Astrocyte (in vitro differentiated cells and primary cell): ENCODE data around the gene MZB1. TPM values are rescaled to one million over a fixed set of nuclear protein-coding genes. Genes with fewer than 3 reads are reported as not detected.

ENCODE experiments used
- DNase-seq: peaks from one replicate; pipeline ENCODE4 v3.0.0-alpha.2; 2010; ENCODE audit warnings: low read depth
- FAIRE-seq: peaks from 2 replicates; lab custom pipeline; 2011; peaks lifted over from hg19 to GRCh38; lab: Jason Lieb, UNC
- H2AFZ ChIP-seq: 2 replicates; pipeline ENCODE4 v1.6.0; 2012; ENCODE audit warnings: low read depth, low read length, inconsistent platforms
- H3K27ac ChIP-seq: 2 replicates; pipeline ENCODE4 v1.5.1; 2011; ENCODE audit warnings: low read depth, low read length, inconsistent platforms
- H3K27me3 ChIP-seq: 2 replicates; pipeline ENCODE4 v1.6.0; 2011; ENCODE audit warnings: low read length, inconsistent platforms; ENCODE audit not compliant: insufficient read depth
- H3K36me3 ChIP-seq: 2 replicates; pipeline ENCODE4 v1.5.1; 2011; ENCODE audit warnings: low read length, inconsistent platforms; ENCODE audit not compliant: insufficient read depth
- H3K4me1 ChIP-seq: 2 replicates; pipeline ENCODE4 v1.5.1; 2011; ENCODE audit warnings: low read length, inconsistent platforms; ENCODE audit not compliant: insufficient read depth
- H3K4me2 ChIP-seq: 2 replicates; pipeline ENCODE4 v1.6.0; 2012; ENCODE audit warnings: low read length, inconsistent platforms
- H3K4me3 ChIP-seq: 2 replicates; pipeline ENCODE4 v1.5.1; 2011; ENCODE audit warnings: low read depth, mild to moderate bottlenecking, low read length, inconsistent platforms; ENCODE audit not compliant: insufficient read depth
- H3K79me2 ChIP-seq: 2 replicates; pipeline ENCODE4 v1.6.0; 2012; ENCODE audit warnings: mild to moderate bottlenecking, low read length, inconsistent platforms; ENCODE audit not compliant: insufficient read depth
- H3K9ac ChIP-seq: 2 replicates; pipeline ENCODE4 v1.6.0; 2012; ENCODE audit warnings: mild to moderate bottlenecking, low read length, inconsistent platforms
- H3K9me3 ChIP-seq: 2 replicates; pipeline ENCODE4 v1.5.1; 2012; ENCODE audit warnings: low read depth, mild to moderate bottlenecking, low read length, inconsistent platforms; ENCODE audit not compliant: insufficient read depth
- H4K20me1 ChIP-seq: 2 replicates; pipeline ENCODE4 v1.6.0; 2012; ENCODE audit warnings: low read length, inconsistent platforms; ENCODE audit not compliant: insufficient read depth
- H3K27ac Mint-ChIP-seq: one replicate; pipeline ENCODE4 v1.8.0; 2021; ENCODE audit warnings: mild to moderate bottlenecking, mixed read lengths; ENCODE audit not compliant: unreplicated experiment
- H3K27me3 Mint-ChIP-seq: one replicate; pipeline ENCODE4 v1.8.0; 2021; ENCODE audit warnings: low read depth, mixed read lengths; ENCODE audit not compliant: unreplicated experiment
- H3K36me3 Mint-ChIP-seq: one replicate; pipeline ENCODE4 v1.8.0; 2021; ENCODE audit warnings: low read depth, mixed read lengths; ENCODE audit not compliant: unreplicated experiment
- H3K4me1 Mint-ChIP-seq: one replicate; pipeline ENCODE4 v1.8.0; 2021; ENCODE audit warnings: low read depth, mixed read lengths; ENCODE audit not compliant: unreplicated experiment
- H3K4me3 Mint-ChIP-seq: one replicate; pipeline ENCODE4 v1.8.0; 2021; ENCODE audit warnings: mild to moderate bottlenecking, moderate library complexity, mixed read lengths; ENCODE audit not compliant: unreplicated experiment
- H3K9me3 Mint-ChIP-seq: one replicate; pipeline ENCODE4 v1.8.0; 2021; ENCODE audit warnings: mild to moderate bottlenecking, mixed read lengths; ENCODE audit not compliant: unreplicated experiment
- EZH2 ChIP-seq: IDR thresholded peaks from 2 replicates; pipeline ENCODE4 v1.6.1; 2012; ENCODE audit warnings: mild to moderate bottlenecking, low read length, inconsistent platforms; ENCODE audit not compliant: insufficient read depth
- total RNA-seq: library from RNA; stranded (reverse); gene quantifications from 2 replicates; pipeline ENCODE4 v1.2.1, GENCODE V29; 2021
- TF ChIP-seq, protein P1 (sequence below): IDR thresholded peaks from 2 replicates; pipeline ENCODE4 v1.5.1; 2011; ENCODE audit warnings: low read depth, mild to moderate bottlenecking, inconsistent platforms, low read length, moderate library complexity; ENCODE audit not compliant: insufficient read depth

The MZB1 gene
- total RNA-seq, 1 donor from 2014 or later: not detected

DNA sequence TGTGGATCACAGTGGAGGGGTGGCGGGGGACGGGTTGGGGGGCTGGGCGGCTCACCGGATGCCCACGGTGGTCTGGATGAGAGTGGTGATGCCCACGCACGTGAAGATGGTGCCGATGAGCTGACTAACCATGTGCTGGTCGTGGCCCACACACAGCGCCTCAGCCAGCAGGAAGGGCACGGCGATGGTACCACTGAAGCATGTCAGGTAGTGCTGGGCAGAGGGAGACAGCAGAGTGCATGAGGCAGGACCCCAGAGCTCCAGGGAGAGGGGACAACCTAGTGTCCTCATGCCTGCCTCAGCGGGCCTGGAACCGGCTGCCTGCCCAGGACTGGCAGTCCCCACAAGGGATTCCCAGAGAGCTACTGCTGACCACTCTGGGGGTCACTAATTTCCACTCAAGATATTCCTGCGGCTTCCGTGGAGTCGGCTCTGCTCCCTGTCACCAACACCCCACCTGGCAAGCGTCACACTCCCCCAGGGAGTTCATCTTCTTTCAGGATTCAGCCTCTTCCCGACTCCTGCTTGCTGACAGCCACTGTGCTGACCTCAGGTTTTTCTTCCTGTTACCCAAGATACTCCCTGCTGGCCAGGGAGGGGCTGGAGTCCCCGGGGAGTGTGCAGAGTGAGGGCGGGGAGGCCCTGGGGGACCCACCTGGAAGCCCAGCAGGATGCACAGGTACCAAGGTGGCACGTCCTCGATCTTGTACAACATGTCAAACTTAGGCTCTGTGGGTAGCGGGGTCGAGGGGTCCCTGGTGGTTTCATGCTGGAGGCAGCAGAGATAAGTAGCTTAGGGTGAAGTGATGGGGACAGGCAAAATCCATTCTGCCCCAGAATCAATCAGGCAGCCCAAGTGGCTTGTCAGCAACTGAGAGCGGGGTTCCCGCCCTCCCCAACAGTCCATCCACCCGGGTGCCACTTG, 7.6 kb downstream of the MZB1 start:
- no peaks in the 10 kb centered on the region for H3K4me1 Mint-ChIP-seq
- Histone ChIP-seq H4K20me1 (peaks cover 7% of the 10 kb centered on the region), H3K79me2 (no peaks in the 10 kb centered on the region), H3K4me1 (no peaks in the 10 kb centered on the region), H3K27ac (no peak overlapping the region), H3K9ac (no peak overlapping the region), H3K36me3 (no peaks in the 10 kb centered on the region), H3K4me2 (no peak overlapping the region), H3K4me3 (no peak overlapping the region), H2AFZ (no peak overlapping the region), H3K9me3 (no peaks in the 10 kb centered on the region), H3K27me3 (no peaks in the 10 kb centered on the region)
- DNase-seq (no peak), FAIRE-seq (no peak)
- no peak overlapping the region for H3K27ac Mint-ChIP-seq
- H3K27me3 Mint-ChIP-seq: peaks cover 16% of the 10 kb centered on the region
- no peak overlapping the region for H3K4me3 Mint-ChIP-seq
- H3K36me3 Mint-ChIP-seq: peaks cover 11% of the 10 kb centered on the region
- no peaks in the 10 kb centered on the region for H3K9me3 Mint-ChIP-seq
- no peak for TF ChIP-seq EZH2
- TF ChIP-seq, protein P1, sequence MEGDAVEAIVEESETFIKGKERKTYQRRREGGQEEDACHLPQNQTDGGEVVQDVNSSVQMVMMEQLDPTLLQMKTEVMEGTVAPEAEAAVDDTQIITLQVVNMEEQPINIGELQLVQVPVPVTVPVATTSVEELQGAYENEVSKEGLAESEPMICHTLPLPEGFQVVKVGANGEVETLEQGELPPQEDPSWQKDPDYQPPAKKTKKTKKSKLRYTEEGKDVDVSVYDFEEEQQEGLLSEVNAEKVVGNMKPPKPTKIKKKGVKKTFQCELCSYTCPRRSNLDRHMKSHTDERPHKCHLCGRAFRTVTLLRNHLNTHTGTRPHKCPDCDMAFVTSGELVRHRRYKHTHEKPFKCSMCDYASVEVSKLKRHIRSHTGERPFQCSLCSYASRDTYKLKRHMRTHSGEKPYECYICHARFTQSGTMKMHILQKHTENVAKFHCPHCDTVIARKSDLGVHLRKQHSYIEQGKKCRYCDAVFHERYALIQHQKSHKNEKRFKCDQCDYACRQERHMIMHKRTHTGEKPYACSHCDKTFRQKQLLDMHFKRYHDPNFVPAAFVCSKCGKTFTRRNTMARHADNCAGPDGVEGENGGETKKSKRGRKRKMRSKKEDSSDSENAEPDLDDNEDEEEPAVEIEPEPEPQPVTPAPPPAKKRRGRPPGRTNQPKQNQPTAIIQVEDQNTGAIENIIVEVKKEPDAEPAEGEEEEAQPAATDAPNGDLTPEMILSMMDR: no peak

DNA sequence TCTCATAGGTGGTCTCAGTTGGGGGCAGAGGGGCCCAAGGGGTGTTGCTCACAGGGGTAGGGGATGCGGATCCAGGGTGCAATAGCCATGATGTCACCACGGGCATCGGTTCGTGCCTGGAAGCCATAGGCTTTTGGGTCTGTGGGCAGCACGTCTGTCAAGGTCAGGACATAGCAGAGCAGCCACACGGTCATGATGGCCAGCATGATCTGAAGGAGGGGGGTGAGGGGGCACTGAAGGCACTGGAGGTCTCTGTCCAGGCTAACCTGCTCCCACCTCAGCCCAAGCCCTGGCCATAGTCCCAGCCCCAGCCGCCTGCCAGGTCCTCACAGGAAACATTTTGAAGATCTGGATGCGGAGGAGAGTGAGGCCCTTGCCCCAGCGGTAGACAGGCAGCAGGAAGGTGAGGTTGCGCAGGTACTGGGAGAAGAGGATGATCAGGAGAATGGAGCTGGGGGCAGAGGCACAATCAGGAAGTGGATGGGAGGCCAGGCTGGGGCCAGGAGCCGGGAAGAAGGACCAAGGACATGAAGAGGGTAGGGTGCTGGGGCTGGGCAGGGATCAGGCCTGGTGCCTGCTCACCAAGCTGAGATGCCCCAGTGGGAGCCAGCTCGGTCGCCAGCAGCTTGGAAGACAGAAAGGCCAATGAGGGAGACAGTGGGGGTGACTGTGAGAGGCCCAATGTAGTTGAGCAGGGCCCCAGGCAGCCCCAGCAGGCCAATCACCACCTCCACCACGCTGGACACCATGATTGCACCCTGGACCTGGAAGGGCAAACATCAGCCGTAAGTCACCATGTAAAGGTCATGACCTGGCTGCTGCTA, 9.9 kb downstream of the MZB1 start:
- Histone ChIP-seq H3K4me3 (no peak overlapping the region), H3K79me2 (no peaks in the 10 kb centered on the region), H3K27me3 (no peaks in the 10 kb centered on the region), H3K4me2 (no peak overlapping the region), H3K36me3 (no peaks in the 10 kb centered on the region), H3K27ac (no peak overlapping the region), H3K9ac (no peak overlapping the region), H3K4me1 (no peaks in the 10 kb centered on the region), H2AFZ (no peak overlapping the region), H4K20me1 (peaks cover 11% of the 10 kb centered on the region), H3K9me3 (no peaks in the 10 kb centered on the region)
- FAIRE-seq (no peak), DNase-seq (no peak)
- Mint-ChIP-seq H3K4me1 (no peaks in the 10 kb centered on the region), H3K4me3 (no peak overlapping the region), H3K9me3 (no peaks in the 10 kb centered on the region), H3K27ac (no peak overlapping the region), H3K36me3 (peaks cover 19% of the 10 kb centered on the region), H3K27me3 (peaks cover 6% of the 10 kb centered on the region)
- TF ChIP-seq, protein P1: no peak
- no peak for TF ChIP-seq EZH2
